Stimulated activated CD4-positive, alpha-beta T cell treated with anti-CD3 and anti-CD28 coated beads, Interleukin-12 subunit alpha, Interleukin-12 subunit beta, amount 100 ng/mL, for 4 hours (primary cell): ENCODE measurements around the gene NDUFB8.
"Not testable (repeated sequence)": the region's sequence is repeated elsewhere in the genome, so short reads cannot be mapped to it uniquely, and the experiment has no call there.

ENCODE experiments used
- DNase-seq: peaks from one replicate; pipeline ENCODE4 v3.0.0-alpha.2; 2020

NDUFB8 gene

DNA sequence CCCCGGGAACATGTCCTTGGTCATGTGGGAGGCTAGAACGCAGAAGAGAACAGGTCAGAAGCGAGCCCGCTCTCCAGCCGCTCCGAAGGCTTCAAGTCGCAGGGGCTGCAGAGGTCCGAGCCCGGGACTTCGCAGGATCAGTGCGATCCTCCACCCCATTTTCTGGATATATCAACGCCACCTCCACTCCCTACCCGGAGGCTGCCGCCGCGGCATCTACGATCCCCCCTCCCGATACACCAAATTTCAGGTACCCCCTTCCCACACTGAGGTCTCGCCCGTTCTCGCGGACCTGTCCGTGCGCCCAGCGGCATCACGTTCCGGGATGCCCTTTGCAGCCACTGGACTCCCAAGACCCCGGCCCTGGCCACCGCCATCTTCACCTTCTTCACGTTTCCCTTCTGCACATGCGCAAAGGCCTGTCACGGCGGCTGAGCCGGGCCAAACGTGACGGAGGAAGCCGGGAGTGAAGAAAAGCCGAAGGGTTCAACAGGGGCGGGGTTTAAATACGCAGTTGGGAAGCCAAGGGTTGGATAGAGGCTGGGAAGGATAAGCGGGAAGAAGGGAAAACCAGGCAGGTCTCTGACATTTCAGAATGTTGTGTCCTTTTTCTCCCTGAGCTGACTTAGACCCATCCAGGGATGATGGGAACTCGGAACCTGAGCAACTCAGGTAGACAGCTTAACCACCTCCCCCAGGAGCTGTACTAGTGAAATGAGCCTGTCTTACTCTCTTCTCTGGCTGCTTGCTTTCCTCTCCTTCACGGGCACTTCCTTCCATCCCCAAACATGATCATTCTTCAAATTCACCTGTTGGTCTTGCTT, at the start of gene NDUFB8:
Gene NDUFB8, minus strand, starts transcription at position 397 of the 824 bp plus-strand sequence. Its CDS starts 20 bp downstream, at position 377.
- DNase-seq, result peak; percentile 83

DNA sequence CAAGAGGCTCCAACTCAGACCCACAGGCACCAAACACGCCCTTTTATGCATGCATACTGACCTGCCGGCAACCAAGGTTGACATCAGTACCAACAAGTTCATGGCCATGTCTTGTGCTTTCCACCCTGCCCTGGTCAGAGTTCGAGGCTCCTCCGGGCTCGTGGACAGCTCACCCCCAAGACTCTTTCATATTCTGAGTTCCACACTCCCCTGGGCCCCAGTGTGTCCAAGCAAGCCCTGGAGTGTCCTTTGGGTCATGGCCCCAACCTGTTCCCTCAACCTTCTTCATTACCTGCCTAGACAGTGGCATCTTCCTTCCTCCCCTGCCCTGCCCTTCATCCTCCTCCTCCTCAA, 46.6 kb upstream of the NDUFB8 start:
- DNase-seq, result no peak

DNA sequence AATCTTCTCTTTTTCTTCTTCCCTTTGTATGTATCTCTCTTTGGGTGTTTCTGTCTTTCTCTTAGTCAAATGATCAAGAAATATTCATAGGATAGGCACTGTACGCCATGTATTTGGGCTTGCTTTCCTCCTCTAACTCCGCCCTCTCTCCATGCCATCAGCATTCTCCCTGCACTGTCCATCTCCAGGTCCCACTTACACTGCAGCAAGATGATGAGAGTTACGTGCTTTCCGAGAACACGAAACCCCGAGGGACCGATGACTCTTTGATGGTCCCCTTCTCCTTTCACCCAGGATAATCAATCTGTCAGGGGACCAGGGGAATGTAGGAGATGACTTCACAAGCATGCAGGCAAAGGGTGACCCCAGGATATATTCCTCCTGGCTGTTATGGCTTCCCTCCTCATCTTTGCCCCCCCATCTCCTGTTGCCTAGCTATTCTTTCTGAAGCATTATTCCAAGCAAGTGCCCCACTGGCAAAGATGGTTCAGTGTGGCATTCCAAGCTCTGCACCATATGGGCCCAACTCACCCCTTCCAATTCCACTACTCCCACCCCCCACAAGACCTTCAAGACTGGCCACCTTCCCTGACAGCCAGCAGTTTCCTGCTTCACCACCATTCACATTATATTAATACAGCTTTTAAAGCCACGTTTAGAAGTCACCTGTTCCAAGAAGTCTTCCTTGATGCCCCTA, 46.1 kb upstream of the NDUFB8 start:
- no peak for DNase-seq

DNA sequence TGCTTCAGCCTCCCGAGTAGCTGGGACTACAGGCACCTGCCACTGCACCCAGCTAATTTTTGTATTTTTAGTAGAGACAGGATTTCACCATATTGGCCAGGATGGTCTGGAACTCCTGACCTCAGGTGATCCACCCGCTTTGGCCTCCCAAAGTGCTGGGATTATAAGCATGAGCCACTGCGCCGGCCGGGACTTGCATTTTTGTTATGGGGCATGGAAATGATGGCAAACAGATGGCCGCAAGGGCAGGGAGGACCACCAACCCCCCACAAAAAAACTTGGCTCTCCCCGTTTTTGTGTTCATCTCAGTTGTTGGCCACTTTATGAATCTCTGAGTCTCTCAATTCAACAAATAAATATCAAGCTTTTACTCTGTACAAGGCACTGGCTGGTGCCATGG, 45.5 kb upstream of the NDUFB8 start:
- not testable (repeated sequence) for DNase-seq

DNA sequence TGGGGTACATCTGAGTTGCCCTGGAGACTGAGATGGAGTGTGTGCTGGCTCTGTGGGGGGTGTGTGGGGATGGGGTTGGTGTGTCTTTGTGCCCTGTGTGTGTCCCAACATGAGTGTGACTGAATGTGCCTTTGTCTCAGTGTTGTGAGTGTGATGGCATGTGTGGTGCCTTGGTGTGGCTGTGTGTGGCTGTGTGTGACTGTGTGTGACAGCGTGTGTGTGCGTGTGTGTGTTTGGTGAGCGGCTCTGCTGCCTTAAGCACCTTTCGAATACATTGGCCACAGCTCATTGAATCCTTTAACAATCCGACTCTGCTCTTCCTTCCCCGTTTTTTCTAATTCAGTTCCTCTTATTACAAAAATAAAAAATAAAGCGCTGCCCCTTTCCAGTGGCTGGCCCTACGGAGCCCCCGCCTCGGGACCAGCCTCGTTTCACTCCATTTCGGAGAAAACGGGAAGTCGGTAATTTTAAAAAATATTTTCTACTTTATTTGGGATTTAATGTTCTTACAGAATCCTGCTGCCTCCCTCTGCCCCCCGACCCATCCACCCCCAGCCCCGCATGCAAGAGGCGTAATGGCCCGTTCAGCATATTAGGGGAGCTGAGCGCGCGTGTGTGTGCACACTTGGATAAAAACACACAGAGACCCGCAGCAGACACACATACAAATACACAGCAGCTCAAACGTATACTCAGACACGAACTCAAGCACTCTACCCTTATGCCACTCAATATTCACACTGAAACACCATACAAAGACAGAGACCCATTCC, 41.6 kb upstream of the NDUFB8 start:
- DNase-seq, result no peak

DNA sequence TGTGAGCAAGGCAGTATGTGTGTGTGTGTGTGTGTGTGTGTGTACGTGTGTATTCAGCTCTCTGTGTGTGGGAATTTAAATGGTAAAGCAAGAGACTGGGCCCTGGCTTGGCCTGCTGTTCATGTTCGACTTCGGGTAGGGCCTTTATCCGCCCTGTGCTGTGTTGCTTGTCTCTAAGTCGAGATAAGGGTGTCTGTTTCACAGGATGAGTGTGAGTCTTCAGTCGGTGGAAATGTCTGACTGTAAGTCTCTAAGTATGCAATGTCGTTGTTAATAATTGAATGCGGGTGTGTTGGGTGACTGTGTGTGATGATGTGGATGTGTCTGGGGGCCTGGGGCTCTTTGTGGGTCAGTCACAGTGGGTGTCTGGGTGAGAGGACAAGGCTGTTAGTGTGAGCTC, 40.8 kb upstream of the NDUFB8 start:
- DNase-seq, result no peak

DNA sequence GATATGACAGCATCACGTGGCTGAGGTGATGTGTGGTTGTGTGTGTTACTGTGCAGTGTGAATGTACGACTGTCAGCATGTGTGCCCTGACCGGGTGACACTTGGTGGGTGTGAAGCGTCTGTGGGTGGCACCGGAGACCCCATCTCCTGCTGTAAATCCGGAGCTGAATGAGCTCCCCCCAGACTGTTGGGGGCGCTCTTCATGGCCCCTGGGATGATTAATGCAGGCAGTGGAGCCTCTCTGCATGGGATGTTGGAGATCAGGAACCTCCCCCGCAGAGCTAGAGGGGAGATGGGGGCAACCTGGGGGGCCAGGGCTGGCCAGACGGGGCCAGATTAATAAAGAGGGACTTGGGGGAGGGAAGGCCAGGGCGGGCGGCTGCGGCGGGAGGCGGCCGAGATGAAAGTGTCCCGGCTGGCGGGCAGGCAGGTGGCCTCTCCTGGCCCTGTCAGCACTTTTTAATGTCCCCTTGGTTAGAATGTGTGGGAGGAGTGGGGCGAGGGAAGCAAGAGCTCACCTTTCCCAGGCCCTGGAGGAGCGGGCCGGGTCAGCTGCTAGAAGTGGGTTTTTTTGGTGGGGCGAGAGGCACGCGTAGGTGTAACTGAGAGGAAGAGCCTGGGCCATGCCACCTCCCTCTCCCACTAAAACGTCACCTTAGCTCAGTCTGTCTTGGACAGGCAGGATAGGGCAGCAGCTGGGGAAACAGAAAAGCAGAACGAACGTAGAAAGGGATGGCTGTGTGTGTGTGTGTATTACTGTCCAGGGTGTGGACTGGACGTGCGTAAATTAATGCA, 40.2 kb upstream of the NDUFB8 start:
- no peak for DNase-seq

DNA sequence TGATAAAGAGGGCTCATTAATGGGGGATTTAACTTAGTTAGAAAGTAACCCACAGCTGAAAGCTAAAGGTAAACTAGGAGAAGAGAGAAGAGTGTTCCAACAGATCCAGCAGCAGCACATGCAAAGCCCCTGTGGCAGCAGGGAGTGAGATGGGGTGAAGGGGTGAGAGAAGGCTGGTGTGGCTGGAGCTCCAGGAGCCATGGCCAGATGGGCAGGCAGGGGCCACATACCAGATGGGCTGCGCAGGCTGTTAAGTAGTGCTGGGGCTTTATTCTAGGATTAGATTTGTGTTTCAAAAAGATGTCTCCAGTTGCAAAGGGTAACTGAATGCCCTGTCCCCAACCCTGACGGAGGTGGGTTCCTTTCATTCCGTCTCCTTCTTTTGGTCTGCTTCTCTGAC, 39.2 kb upstream of the NDUFB8 start:
- DNase-seq, result no peak

DNA sequence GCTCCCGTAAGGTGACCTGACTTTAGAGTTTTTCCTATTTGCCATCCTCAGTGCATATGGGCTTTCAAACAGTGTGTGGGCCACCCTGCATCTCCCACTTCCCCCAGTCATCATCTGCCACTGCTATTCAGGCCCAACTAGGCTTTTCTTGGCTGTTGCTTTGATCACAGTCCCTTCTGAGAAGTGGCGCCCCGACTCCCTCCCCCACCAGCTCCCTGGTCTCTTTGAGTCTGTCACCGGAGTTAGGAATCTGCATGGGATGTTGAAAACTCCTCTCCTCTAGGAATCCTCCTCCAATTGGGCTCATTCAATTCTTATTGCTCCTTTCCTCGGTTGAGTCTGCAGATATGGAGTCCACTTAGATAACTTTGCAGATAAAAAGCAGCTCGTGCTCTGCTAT, 38.2 kb upstream of the NDUFB8 start:
- DNase-seq, result no peak

DNA sequence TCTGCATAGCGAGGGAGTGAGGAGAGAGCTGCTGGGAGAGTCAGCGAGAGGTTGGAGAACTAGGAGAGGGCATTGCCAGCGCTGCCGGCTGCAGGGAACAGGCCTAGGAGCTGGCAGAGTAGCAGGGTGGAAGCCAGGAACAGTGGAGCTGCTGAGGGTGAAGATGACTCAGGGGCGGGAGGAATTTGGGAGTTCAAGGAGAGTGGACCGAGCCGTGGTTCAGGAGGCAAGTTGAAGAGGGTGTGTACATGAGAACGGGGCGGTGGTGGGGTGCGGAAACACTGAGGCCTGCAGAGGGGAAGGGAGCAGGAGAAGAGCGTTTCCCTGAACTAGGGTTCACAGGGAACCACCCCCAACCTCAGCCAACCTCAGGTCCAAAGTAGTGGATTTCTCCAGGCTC, 37.6 kb upstream of the NDUFB8 start:
- DNase-seq, result no peak

DNA sequence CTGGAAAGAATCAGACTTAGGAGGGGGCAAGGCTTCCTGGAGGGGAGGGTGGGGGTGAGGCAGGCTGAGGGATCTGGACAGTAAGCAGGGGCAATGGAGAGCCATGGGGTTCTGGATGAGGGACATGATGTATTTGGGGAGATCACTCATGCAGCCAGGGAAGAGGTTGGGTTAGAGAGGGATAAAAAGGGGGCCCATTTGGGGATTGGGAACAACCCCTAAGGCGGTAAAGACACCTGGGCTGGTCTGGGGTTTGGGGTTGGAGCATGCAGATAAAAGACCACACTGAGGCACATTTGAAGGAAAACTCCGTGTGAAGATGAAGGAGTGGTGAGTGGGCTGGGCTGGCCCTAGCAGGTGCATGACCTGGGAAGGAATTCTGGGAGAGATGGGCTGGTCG, 36.9 kb upstream of the NDUFB8 start:
- DNase-seq, result no peak

DNA sequence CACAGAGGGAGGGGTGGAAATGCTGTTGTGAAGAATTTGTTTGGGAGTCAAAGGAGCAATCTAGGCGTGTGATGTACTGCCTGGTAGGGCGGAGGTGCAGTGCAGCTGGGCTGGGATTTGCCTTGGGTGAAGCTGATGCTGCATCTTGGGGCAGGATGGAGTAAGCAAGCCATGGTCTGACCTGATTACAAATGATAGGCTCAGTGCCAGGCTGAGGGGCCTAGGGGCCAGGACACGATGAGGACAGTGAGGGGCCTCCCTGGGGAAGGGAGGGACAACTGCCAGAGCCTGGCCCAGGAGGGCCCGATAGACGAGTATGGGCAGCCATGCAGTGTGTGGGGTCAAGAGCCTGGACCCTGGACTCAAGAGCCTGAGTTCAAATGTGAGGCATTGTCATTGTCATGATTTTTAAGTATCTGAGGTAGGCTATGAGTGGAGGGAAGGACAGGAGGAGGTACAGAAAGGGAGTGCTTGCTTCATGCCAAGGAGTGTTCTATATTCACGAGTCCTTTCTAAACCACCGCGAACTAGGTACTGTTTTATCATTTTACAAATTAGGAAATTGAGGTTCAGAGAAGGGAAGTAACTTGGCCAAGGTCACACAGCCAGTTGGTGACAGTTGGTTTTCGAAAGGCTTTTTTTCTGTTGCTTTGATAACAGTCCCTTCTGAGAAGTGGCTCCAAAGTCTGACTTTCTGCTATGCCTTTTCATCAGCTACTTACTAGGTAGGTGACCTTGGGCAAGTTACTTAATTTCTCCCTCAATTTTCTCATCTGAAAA, 35.7 kb upstream of the NDUFB8 start:
- DNase-seq, result no peak

DNA sequence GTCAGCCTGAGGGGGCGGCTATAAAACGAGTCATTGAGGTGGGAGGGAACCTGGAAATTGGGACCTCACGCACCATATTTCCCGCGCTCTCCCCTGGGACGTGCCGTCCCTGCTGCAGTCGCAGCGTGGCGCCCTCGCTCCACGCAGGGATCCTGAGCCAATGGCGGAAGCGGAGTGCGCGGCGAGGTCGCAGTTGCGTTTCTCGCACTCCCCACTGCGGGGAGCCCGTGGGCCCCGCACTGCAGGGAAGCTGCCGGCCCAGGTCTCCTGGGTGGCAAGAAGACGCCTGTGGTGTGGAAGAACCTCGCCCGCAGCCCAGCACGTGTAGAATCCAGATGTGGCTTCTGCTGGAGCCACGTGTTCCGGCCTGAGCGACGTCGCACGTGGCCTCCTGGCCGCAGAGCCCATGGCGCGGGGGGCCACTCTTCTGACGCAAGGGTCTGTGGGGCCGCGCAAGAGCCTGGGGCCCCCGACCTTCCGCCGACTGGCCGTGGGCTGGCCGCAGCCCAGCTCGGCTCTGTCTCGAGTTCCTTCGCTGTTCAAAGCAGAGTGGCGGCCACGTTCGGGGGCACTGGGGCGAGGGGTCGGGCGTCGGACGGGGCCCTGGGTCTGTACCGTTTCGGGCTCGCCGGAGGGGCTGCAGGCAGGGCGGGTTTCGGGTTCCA, 32.5 kb upstream of the NDUFB8 start:
- DNase-seq, result peak; percentile 74

DNA sequence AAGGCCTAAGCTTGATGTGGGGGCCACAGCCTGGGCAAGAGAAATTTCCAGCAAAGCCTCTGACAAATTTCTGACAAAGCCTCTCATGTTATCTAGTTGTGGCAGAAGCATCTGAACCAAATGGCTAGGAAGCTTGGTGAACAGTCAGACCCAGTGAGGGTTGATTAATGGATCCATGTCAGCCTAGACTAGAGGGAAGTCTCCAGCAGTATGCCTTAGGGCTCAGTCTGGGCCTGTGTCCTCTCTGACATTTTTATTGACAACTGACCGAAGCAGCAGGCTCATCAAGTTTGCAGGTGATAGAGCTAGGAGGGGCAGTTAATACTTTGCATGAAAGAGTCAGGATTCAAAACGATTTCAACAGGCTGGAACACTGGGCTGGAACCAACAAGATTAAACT, 31.3 kb upstream of the NDUFB8 start:
- DNase-seq, result no peak

DNA sequence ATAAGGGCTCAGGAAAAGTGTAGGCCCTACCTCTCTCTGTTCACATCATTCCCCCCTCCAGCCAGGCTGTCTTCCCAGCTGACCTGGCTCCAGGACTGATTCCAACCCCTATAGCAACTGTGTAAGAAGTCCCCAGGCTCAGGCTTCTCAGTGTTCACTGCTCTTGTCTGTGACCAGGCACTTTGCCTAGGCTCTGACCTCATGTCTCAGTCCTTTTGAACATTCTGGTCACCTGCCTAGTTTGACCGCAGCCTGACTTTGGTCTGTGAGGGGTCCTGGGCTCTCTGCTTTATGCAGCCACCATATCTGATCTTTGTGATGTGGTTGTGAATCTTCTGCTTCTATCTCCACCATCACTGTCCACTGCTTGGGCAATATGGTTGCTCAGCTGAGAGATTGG, 30.6 kb upstream of the NDUFB8 start:
- no peak for DNase-seq

DNA sequence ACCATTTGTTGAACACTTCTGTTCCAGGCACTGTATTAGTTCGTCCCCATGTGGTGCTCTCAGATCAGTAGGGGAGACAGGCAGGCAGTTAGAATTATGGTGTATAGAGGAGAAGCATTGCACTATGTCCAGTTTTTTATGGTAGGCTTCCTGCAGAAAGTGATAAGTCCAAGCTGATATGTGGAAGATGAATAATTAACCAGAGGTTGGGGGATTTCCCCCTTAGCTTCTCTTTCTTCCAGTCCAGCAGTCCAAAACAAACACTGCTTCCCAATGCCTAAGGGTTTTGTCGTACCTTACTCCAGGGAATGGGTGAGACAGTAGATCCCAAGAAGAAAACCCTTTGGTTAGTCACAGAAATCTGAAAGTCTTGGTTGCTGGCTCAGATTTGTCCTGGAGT, 25.2 kb upstream of the NDUFB8 start:
- DNase-seq, result no peak

DNA sequence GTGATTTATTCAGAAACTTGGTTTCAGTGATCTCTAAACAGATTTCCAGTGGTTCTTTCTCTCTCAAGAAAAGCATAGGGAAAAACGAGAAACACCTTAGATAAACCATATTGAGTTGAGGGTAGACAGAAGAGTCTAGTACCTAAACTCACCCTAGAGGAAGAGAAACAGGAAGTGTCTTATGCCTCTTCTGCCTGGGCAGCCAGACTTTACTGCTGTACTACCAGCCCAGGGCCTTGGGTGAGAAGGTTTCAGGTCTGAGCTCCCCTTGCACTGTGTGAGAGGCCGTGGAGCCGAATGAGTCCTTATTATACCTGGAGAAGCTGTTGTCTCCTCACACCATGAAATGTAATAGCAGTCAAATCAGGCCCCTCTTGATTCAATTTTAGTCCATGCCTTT, 24.3 kb upstream of the NDUFB8 start:
- DNase-seq, result no peak

DNA sequence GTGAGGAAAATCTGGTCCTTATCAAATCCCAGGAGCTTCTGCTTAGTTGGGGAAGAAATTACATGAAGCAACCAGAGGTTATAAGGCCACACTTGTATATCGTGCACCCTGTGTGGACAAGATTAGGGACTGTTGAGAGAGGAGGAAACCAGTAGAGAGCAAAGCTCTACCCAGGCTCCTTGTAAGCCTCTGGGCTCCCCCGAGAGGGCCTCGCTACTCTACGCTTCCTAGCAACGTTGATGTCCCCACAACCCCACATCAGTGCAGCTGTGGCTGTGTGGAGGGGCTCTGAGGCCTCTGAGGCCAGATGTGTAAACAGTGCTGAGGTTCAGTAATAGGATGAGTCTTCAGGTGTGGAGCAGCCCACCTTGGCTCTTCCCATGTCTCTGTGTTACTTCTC, 22.1 kb upstream of the NDUFB8 start:
- DNase-seq, result no peak

DNA sequence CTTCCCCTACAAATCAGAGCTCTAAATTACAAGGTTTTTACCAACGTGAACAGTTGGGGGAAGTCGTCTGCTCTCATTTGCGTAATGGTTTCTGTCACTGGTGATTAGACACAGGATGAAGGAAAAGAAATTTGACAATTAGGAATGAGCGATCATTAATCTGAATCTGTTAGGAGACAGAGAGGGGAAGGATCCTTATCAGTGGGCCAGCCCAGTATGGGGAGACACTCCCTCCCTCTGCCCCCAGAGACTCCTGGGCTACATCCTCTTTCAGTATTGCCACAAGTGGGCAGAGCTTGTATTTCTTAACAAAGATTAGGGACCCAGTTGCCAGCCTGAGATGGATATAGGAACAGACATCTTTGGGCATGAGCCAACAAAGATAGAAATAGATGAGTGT, 21.5 kb upstream of the NDUFB8 start:
- no peak for DNase-seq

DNA sequence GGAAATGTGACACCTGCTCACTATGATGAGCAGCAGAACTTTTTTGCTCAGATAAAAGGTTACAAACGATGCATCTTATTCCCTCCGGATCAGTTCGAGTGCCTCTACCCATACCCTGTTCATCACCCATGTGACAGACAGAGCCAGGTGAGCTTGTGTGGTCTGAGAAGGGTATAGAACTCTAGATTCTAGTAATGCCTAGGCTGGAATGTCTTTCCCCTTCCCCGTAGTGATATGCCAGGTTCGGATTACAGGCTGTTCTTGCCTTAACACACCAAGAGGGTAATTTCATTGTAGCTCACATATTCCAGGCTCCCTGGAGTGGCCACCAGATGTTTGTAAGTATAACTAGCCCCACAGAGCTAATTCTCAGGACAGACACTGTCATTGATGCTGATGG, 15.3 kb upstream of the NDUFB8 start:
- DNase-seq, result no peak

DNA sequence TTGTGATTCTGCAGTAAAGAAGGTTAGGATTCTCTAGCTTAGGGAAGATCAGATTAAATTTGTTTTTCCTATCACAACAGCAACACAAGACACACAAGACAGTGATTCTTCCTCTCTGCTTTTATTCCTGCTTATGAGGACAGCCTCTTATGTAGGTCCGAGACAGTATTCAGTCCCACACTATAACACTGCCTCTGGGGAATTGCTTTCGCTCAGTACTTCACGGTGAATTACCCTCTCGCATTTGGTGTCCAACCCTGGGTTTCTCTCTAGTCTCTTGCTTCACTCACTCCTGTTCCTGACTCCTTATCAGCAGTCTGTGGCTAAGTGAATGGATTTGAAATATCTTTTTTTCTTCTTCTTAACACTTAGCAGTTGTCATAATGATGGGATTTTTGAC, 7.8 kb upstream of the NDUFB8 start:
- no peak for DNase-seq
